ENCODE data around the gene PALMD.

DNA sequence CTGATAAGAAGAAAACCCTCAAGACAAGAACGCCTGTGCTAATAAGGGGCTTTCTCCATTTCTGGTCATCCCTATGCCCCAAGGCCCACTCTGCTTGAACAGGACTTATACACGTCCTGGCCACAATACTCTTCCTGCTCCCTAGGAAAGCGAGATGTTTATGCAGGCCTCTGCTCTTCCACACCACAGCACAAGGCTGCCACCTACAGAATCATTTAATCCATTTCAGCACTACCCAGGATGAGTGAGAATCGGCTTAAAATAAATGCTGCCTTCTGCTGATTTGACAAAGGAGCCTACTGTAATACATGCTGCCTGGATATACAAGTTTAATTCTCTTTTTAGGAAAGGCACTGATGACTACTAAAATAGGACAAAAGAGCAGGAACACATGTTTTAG is 91.1 kb downstream of the PALMD start:
- TF ChIP-seq, protein P1, sequence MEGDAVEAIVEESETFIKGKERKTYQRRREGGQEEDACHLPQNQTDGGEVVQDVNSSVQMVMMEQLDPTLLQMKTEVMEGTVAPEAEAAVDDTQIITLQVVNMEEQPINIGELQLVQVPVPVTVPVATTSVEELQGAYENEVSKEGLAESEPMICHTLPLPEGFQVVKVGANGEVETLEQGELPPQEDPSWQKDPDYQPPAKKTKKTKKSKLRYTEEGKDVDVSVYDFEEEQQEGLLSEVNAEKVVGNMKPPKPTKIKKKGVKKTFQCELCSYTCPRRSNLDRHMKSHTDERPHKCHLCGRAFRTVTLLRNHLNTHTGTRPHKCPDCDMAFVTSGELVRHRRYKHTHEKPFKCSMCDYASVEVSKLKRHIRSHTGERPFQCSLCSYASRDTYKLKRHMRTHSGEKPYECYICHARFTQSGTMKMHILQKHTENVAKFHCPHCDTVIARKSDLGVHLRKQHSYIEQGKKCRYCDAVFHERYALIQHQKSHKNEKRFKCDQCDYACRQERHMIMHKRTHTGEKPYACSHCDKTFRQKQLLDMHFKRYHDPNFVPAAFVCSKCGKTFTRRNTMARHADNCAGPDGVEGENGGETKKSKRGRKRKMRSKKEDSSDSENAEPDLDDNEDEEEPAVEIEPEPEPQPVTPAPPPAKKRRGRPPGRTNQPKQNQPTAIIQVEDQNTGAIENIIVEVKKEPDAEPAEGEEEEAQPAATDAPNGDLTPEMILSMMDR (IDR thresholded peaks at IDR 0.05; ENCODE audit: low read length): peak; percentile 13; the same call in 1 of the 2 replicates
- no peak for TF ChIP-seq EZH2phosphoT487 (IDR thresholded peaks at IDR 0.05; ENCODE audit: low read length)
